ENCODE results near the gene CCNYL1.

GRCh38 chr2:207790898-207791297 is 79.5 kb downstream of the CCNYL1 start:
- TF ChIP-seq CTCF (IDR thresholded peaks at IDR 0.05) = no peak
- TF ChIP-seq POLR2AphosphoS5 (IDR thresholded peaks at IDR 0.05; ENCODE audit: insufficient read depth in 1 of 2, low read depth in 1 of 2) = no peak

All from vagina (tissue), 2 donors.